ENCODE results near the gene LINGO4.

LINGO4 gene

GRCh38 chr1:151799179-151800022 lies 5.8 kb downstream of the LINGO4 start:
- no peaks in the 10 kb centered on the region for H3K9me3 ChIP-seq (ENCODE audit: insufficient read depth, low read depth, low read length)
- no peaks in the 10 kb centered on the region for H3K27me3 ChIP-seq (ENCODE audit: insufficient read depth, low read length, poor library complexity, severe bottlenecking)
- no peaks in the 10 kb centered on the region for H3K36me3 ChIP-seq (ENCODE audit: insufficient read depth, low read length)
- H3K9me2 ChIP-seq (replicated peaks; ENCODE audit: low read depth, low read length), result no peaks in the 10 kb centered on the region
- H3K4me1 ChIP-seq (ENCODE audit: insufficient read depth, low read length, poor library complexity, severe bottlenecking), result no peaks in the 10 kb centered on the region
- no peak overlapping the region for H3K4me3 ChIP-seq (ENCODE audit: low read length, poor library complexity, severe bottlenecking)
- no peaks in the 10 kb centered on the region for H4K20me1 ChIP-seq (ENCODE audit: insufficient read depth, low read length, poor library complexity, severe bottlenecking)
- no peak overlapping the region for H3K4me2 ChIP-seq (ENCODE audit: low read depth, low read length, poor library complexity, severe bottlenecking)
- TF ChIP-seq EZH2phosphoT487 (IDR thresholded peaks at IDR 0.05; ENCODE audit: borderline replicate concordance) (no peak), CTCF (conservative IDR thresholded peaks at IDR 0.05; ENCODE audit: low read length) (no peak)
- no peaks in the 10 kb centered on the region for H3F3A ChIP-seq (ENCODE audit: low read depth)
- no peak overlapping the region for H3K9ac ChIP-seq (ENCODE audit: low read depth, low read length, poor library complexity, severe bottlenecking)
- no peaks in the 10 kb centered on the region for H3K79me2 ChIP-seq (ENCODE audit: insufficient read depth, low read length)
- no peak overlapping the region for H2AFZ ChIP-seq (ENCODE audit: low read length)

- Histone ChIP-seq H3K79me2 (ENCODE audit: insufficient read depth, low read length) (no peaks in the 10 kb centered on the region), H3K9me2 (replicated peaks; ENCODE audit: low read depth, low read length) (no peaks in the 10 kb centered on the region), H3K4me3 (ENCODE audit: low read length, poor library complexity, severe bottlenecking) (no peak overlapping the region), H3K27me3 (ENCODE audit: insufficient read depth, low read length, poor library complexity, severe bottlenecking) (no peaks in the 10 kb centered on the region), H4K20me1 (ENCODE audit: insufficient read depth, low read length, poor library complexity, severe bottlenecking) (no peaks in the 10 kb centered on the region), H3K4me1 (ENCODE audit: insufficient read depth, low read length, poor library complexity, severe bottlenecking) (no peaks in the 10 kb centered on the region), H3F3A (ENCODE audit: low read depth) (no peaks in the 10 kb centered on the region), H3K9me3 (ENCODE audit: insufficient read depth, low read depth, low read length) (no peaks in the 10 kb centered on the region), H3K4me2 (ENCODE audit: low read depth, low read length, poor library complexity, severe bottlenecking) (no peak overlapping the region), H3K9ac (ENCODE audit: low read depth, low read length, poor library complexity, severe bottlenecking) (no peak overlapping the region), H2AFZ (ENCODE audit: low read length) (no peak overlapping the region), H3K36me3 (ENCODE audit: insufficient read depth, low read length) (no peaks in the 10 kb centered on the region)
- TF ChIP-seq CTCF (conservative IDR thresholded peaks at IDR 0.05; ENCODE audit: low read length), result no peak
- no peak for TF ChIP-seq EZH2phosphoT487 (IDR thresholded peaks at IDR 0.05; ENCODE audit: borderline replicate concordance)
These were observed 6.6 kb downstream of the LINGO4 start for GRCh38 chr1:151798571-151798970.

- H2AFZ ChIP-seq (ENCODE audit: low read length), result peak overlapping the region; percentile 94
- H3K79me2 ChIP-seq (ENCODE audit: insufficient read depth, low read length), result peaks cover 9% of the 10 kb centered on the region; the same call in 1 of the 2 replicates
- peak overlapping the region; percentile 66 for H3K9ac ChIP-seq (ENCODE audit: low read depth, low read length, poor library complexity, severe bottlenecking)
- H3K36me3 ChIP-seq (ENCODE audit: insufficient read depth, low read length), result no peaks in the 10 kb centered on the region
- no peaks in the 10 kb centered on the region for H3K27me3 ChIP-seq (ENCODE audit: insufficient read depth, low read length, poor library complexity, severe bottlenecking)
- peak overlapping the region; percentile 92 for H3K4me3 ChIP-seq (ENCODE audit: low read length, poor library complexity, severe bottlenecking)
- no peaks in the 10 kb centered on the region for H3K9me3 ChIP-seq (ENCODE audit: insufficient read depth, low read depth, low read length)
- H3K9me2 ChIP-seq (replicated peaks; ENCODE audit: low read depth, low read length), result no peaks in the 10 kb centered on the region
- TF ChIP-seq CTCF (conservative IDR thresholded peaks at IDR 0.05; ENCODE audit: low read length) (no peak), EZH2phosphoT487 (IDR thresholded peaks at IDR 0.05; ENCODE audit: borderline replicate concordance) (no peak)
- H4K20me1 ChIP-seq (ENCODE audit: insufficient read depth, low read length, poor library complexity, severe bottlenecking), result no peaks in the 10 kb centered on the region
- peak overlapping the region; percentile 97 for H3K4me2 ChIP-seq (ENCODE audit: low read depth, low read length, poor library complexity, severe bottlenecking)
- peaks cover 17% of the 10 kb centered on the region for H3K4me1 ChIP-seq (ENCODE audit: insufficient read depth, low read length, poor library complexity, severe bottlenecking)
- H3F3A ChIP-seq (ENCODE audit: low read depth), result no peaks in the 10 kb centered on the region
These were observed 14.1 kb downstream of the LINGO4 start for GRCh38 chr1:151790940-151791651.

Data from Loucy (cell line).